IPS-18a (cell line): ENCODE measurements around the gene WWTR1.

Experiments
- H3K27ac ChIP-seq: one replicate; pipeline ENCODE4 v1.5.1; 2013; ENCODE audit warnings: low read length
- H3K27me3 ChIP-seq: one replicate; pipeline ENCODE4 v1.6.1; 2013; ENCODE audit warnings: mild to moderate bottlenecking, low read length; ENCODE audit not compliant: control insufficient read depth, insufficient read depth
- H3K36me3 ChIP-seq: one replicate; pipeline ENCODE4 v1.6.1; 2013; ENCODE audit warnings: low read depth, low read length; ENCODE audit not compliant: control insufficient read depth
- H3K4me1 ChIP-seq: one replicate; pipeline ENCODE4 v1.6.1; 2013; ENCODE audit warnings: low read depth, low read length; ENCODE audit not compliant: control insufficient read depth
- H3K4me3 ChIP-seq: one replicate; pipeline ENCODE4 v1.5.1; 2013; ENCODE audit warnings: low read length
- H3K9ac ChIP-seq: one replicate; pipeline ENCODE4 v1.6.1; 2013; ENCODE audit warnings: mild to moderate bottlenecking, low read length, moderate library complexity
- H3K9me3 ChIP-seq: one replicate; pipeline ENCODE4 v1.6.1; 2013; ENCODE audit warnings: low read depth, low read length; ENCODE audit not compliant: control insufficient read depth

WWTR1 gene

GRCh38 chr3:149657926-149658743 lies at the start of gene WWTR1:
WWTR1 (minus strand) TSS chr3:149658025; CDS start chr3:149657306, 719 bp downstream.
- Histone ChIP-seq H3K27ac (peak within 1 kb of the TSS; percentile 93), H3K9me3 (no peaks in the 10 kb centered on the region), H3K4me1 (peaks cover 44% of the 10 kb centered on the region), H3K4me3 (peak within 1 kb of the TSS; percentile 90), H3K27me3 (peaks cover 20% of the 10 kb centered on the region), H3K36me3 (peaks cover under 1% of the 10 kb centered on the region), H3K9ac (peak within 1 kb of the TSS; percentile 92)

GRCh38 chr3:149706905-149707304 lies 49.1 kb upstream of the WWTR1 start:
- peaks cover 13% of the 10 kb centered on the region for H3K4me1 ChIP-seq
- no peaks in the 10 kb centered on the region for H3K36me3 ChIP-seq
- no peaks in the 10 kb centered on the region for H3K9me3 ChIP-seq
- no peaks in the 10 kb centered on the region for H3K27me3 ChIP-seq
- no peak overlapping the region for H3K4me3 ChIP-seq
- no peak overlapping the region for H3K27ac ChIP-seq
- no peak overlapping the region for H3K9ac ChIP-seq

- H3K27ac ChIP-seq: no peak overlapping the region
- peaks cover 13% of the 10 kb centered on the region for H3K4me1 ChIP-seq
- H3K4me3 ChIP-seq: no peak overlapping the region
- no peak overlapping the region for H3K9ac ChIP-seq
- H3K9me3 ChIP-seq: no peaks in the 10 kb centered on the region
- H3K27me3 ChIP-seq: no peaks in the 10 kb centered on the region
- no peaks in the 10 kb centered on the region for H3K36me3 ChIP-seq
Observed at GRCh38 chr3:149705416-149705815, 47.6 kb upstream of the WWTR1 start.

- H3K27me3 ChIP-seq: no peaks in the 10 kb centered on the region
- no peak overlapping the region for H3K27ac ChIP-seq
- H3K36me3 ChIP-seq: no peaks in the 10 kb centered on the region
- H3K4me1 ChIP-seq: peaks cover 13% of the 10 kb centered on the region
- no peak overlapping the region for H3K4me3 ChIP-seq
- peaks cover 4% of the 10 kb centered on the region for H3K9me3 ChIP-seq
- H3K9ac ChIP-seq: no peak overlapping the region
Observed at GRCh38 chr3:149703466-149703865, 45.6 kb upstream of the WWTR1 start.

- H3K9ac ChIP-seq: no peak overlapping the region
Observed at GRCh38 chr3:149702691-149703441, 45.0 kb upstream of the WWTR1 start.

GRCh38 chr3:149701977-149702350 lies 44.1 kb upstream of the WWTR1 start:
- Histone ChIP-seq H3K4me3 (no peak overlapping the region), H3K9me3 (peaks cover 4% of the 10 kb centered on the region), H3K9ac (no peak overlapping the region), H3K4me1 (peaks cover 4% of the 10 kb centered on the region), H3K36me3 (no peaks in the 10 kb centered on the region), H3K27me3 (no peaks in the 10 kb centered on the region), H3K27ac (no peak overlapping the region)

More at GRCh38 chr3:149702691-149703441, 45.0 kb upstream of the WWTR1 start:
- no peak overlapping the region for H3K4me3 ChIP-seq
- peaks cover 4% of the 10 kb centered on the region for H3K9me3 ChIP-seq
- H3K27me3 ChIP-seq: no peaks in the 10 kb centered on the region
- no peaks in the 10 kb centered on the region for H3K36me3 ChIP-seq
- peaks cover 13% of the 10 kb centered on the region for H3K4me1 ChIP-seq
- H3K27ac ChIP-seq: no peak overlapping the region

- no peak overlapping the region for H3K9ac ChIP-seq
- H3K4me1 ChIP-seq: no peaks in the 10 kb centered on the region
- no peak overlapping the region for H3K27ac ChIP-seq
- no peaks in the 10 kb centered on the region for H3K27me3 ChIP-seq
- peaks cover 4% of the 10 kb centered on the region for H3K9me3 ChIP-seq
- H3K36me3 ChIP-seq: no peaks in the 10 kb centered on the region
- no peak overlapping the region for H3K4me3 ChIP-seq
Observed at GRCh38 chr3:149701206-149701976, 43.6 kb upstream of the WWTR1 start.

- H3K27ac ChIP-seq: no peak overlapping the region
- H3K4me3 ChIP-seq: no peak overlapping the region
- no peaks in the 10 kb centered on the region for H3K9me3 ChIP-seq
- H3K27me3 ChIP-seq: no peaks in the 10 kb centered on the region
- no peak overlapping the region for H3K9ac ChIP-seq
- no peaks in the 10 kb centered on the region for H3K4me1 ChIP-seq
- H3K36me3 ChIP-seq: no peaks in the 10 kb centered on the region
Observed at GRCh38 chr3:149688122-149688757, 30.4 kb upstream of the WWTR1 start.

- Histone ChIP-seq H3K9me3 (no peaks in the 10 kb centered on the region), H3K4me3 (no peak overlapping the region), H3K9ac (no peak overlapping the region), H3K27me3 (no peaks in the 10 kb centered on the region), H3K4me1 (no peaks in the 10 kb centered on the region), H3K27ac (no peak overlapping the region), H3K36me3 (no peaks in the 10 kb centered on the region)
Observed at GRCh38 chr3:149686996-149687395, 29.2 kb upstream of the WWTR1 start.

GRCh38 chr3:149678351-149678950 lies 20.6 kb upstream of the WWTR1 start:
- Histone ChIP-seq H3K9ac (no peak overlapping the region), H3K27me3 (no peaks in the 10 kb centered on the region), H3K4me1 (no peaks in the 10 kb centered on the region), H3K4me3 (no peak overlapping the region), H3K36me3 (no peaks in the 10 kb centered on the region), H3K27ac (no peak overlapping the region), H3K9me3 (no peaks in the 10 kb centered on the region)

GRCh38 chr3:149673393-149673792 lies 15.6 kb upstream of the WWTR1 start:
- Histone ChIP-seq H3K27ac (no peak overlapping the region), H3K4me3 (no peak overlapping the region), H3K4me1 (peaks cover 25% of the 10 kb centered on the region)

More at GRCh38 chr3:149673393-149673792, 15.6 kb upstream of the WWTR1 start:
- Histone ChIP-seq H3K9ac (no peak overlapping the region), H3K27me3 (peaks cover 32% of the 10 kb centered on the region), H3K9me3 (no peaks in the 10 kb centered on the region), H3K36me3 (no peaks in the 10 kb centered on the region)
